Hindlimb muscle (tissue), 1 donor: ENCODE measurements around the gene HOXC13. TPM values are rescaled to one million over a fixed set of nuclear protein-coding genes. Genes with fewer than 3 reads are reported as not detected.

Experiments
- DNase-seq: peaks from one replicate; pipeline ENCODE4 v3.0.0-alpha.2; 2013
- polyA plus RNA-seq: library from polyadenylated mRNA; unstranded; fragments of 120-200 nt; gene quantifications from one replicate; pipeline ENCODE4 v1.2.1, GENCODE V29; 2013; ENCODE audit not compliant: insufficient read length

Gene HOXC13
- polyA plus RNA-seq, 1 donor = 0.10 TPM

DNA sequence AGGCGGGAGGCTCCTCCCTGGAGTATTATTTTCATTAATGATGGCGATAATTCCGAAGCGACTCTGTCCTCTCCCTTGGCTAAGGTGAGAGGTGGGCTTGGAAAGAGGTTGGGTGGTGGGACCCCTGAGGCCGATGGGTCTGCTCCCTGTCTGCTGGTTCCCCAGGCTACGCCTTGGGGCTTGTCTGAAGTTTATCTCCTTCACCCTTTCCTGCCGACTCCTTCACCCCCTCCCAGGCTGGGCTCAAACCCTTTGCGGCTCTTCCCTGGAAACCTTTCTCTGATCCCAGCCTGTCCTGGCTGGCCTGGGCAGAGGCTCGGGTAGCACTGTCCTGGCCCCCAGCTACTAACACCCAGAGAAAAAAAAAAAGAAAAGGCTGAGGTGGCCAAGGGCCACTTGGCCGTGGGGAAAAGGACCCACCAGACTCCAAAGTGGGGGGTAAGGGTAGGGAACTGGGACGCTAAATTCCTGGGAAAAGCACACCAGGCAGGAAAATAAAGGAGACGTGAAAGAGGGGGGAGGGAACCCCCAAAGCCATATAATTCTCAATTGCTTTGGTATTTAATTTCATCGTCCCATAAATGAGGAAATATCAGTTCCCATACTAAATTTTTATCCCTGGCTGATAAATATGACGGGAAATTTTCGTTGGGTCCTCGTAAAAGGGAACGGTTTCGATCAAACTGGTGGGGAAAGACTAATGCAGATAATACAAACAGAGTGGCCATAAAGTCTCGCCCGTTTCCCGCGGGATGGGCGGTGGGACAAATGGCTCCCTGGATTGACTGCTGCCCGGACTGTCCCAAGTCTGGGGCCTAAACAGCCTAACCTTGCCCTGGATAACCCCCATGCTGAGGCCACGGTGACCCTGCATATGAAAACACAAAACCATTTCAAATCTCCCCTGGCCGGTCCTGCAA is 44.3 kb downstream of the HOXC13 start:
- no peak for DNase-seq

DNA sequence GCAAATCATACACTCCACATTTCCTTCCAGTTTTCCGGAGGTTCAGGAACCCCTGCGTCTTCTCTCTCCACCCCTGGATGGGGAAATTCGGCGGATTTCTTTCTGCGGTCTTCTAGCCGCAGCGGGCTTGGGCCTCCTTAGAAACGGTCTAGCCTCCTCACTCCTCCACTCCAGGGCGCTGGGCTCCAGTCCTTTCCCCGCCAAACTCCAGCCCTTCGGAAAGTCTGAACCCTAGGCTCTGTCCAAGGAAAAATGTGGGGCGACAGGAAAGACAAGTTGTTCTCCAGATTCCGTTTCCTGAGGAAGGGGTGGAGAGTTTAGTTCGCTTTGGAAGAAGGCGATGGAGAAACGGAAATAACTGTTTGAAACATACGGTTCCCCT is 44.9 kb downstream of the HOXC13 start:
- DNase-seq = no peak

DNA sequence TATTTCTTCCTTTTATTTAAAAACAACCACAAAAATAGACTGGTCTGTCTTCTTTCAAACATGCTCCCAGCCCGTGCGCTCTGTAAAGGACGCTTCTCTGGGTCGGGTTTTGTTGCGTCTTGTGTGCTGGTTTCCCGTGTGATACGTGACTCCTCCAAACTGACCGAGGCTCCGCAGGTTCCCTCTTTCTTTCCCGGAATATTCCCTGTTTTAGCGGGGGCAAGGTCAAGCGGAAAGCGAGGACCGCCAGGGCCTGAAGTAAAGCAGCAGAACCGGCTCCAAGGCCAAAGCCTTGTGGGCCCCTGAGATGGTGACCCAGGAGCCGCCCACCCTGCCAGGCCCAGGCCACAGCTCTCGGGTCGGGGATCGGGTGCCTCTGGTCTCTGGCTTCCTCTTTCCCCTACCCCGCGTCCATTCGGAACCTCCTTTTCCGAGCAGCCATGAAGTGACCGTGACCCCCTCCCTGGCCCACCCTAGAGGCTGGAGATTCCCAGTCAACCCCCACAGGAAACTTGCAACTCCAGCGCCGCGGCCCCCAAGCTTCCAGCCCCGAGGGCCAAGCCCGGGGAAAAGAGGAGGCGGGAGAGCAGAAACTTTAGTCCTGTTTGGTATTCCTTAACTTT is 45.4 kb downstream of the HOXC13 start:
- DNase-seq = no peak

DNA sequence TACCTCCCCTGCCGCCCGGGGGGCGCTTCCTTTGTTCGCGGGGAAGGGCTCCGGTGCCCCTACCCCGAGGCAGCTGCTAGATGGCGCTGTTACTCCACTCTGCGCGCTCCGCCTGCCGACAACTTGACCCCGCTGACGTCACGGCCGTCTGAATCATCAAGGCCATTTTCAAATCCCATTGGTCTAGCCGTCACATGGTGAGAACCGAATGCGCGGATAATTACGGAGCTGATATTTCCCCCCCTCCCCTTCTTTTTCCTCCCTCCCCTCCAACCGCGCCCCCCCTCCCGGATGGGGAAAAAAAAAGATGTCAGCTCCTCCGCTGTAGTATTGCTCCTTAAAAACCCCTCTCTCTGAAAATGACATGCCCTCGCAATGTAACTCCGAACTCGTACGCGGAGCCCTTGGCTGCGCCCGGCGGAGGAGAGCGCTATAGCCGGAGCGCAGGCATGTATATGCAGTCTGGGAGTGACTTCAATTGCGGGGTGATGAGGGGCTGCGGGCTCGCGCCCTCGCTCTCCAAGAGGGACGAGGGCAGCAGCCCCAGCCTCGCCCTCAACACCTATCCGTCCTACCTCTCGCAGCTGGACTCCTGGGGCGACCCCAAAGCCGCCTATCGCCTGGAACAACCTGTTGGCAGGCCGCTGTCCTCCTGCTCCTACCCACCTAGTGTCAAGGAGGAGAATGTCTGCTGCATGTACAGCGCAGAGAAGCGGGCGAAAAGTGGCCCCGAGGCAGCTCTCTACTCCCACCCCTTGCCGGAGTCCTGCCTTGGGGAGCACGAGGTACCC is 46.5 kb downstream of the HOXC13 start, which contains the start of gene HOXC10:
Gene HOXC10, plus strand, starts transcription at position 246 of the 791 bp plus-strand sequence. Its CDS starts 114 bp downstream, at position 360.
- DNase-seq = peak; percentile 99

DNA sequence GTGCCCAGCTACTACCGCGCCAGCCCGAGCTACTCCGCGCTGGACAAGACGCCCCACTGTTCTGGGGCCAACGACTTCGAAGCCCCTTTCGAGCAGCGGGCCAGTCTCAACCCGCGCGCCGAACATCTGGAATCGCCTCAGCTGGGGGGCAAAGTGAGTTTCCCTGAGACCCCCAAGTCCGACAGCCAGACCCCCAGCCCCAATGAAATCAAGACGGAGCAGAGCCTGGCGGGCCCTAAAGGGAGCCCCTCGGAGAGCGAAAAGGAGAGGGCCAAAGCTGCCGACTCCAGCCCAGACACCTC is 47.0 kb downstream of the HOXC13 start:
- no peak for DNase-seq

DNA sequence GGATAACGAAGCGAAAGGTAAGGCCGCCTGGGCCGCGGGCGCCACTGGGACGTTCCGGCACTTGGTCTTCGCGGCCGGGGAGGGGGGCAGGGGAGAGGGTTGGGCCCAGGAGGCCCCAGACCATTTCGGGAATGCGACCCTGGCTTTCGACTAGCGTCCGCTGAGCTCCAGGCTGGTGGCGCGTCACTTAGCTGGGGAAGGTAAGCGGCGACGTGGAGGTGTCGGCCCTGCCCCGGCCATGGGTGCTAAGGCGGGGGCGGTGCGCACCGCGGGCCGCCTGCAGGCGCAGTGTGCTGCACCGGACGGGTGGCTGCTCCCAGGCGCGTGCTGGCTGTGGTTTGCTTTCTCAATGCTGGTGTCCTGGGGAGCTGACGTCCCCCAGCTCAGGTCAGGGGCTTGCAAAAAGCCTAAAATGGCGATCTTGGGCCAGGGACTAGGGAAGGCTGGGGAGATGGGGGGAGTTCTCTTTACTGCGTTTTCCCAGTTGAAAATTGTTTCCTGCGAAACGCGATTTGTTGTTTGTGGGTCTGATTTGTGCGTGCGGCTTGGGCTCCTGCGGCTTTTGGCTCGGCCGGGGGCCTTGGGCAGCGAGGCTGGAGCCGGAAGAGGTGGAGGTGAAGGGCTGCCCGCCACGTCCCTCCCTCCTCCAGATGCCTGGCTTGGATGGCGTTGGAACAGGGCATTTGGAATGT is 47.5 kb downstream of the HOXC13 start:
- no peak for DNase-seq

DNA sequence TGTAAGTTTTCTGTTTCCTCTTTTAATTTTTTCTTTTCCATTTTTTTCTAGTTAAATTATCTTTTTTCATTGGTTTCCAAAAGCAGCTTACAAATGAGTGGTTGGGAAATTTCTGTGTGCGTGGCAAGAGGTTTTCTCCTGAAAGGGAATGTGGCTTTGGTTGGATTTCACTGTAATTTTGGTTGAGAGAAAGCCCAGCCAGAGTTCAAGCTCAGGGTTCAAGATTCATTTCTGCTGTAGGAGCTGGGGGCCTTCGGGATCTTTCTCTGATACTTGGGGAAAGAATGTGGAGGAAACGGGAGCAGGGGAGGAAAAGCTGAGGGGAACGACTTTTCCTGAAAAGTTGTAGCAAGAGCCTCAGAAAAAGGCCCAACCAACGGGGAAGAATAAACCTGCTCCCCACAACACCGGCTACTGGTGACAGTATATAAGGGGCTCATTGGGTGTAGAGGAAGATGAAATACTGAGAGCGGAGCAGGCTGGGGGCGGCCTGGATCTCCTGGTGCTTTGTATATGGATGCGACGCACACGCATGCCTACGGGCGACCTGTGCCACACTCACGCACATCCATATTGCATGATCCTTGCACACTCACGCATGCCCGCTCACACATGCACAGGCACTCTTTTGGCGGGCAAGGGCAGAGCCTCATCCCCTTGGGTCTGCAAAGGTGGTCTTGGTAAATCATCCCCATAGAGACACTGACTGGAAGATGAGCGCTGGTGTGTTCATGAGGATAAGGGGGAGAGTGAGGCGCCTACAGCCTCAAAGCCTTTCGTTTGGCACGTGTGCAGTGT is 48.3 kb downstream of the HOXC13 start:
- no peak for DNase-seq

DNA sequence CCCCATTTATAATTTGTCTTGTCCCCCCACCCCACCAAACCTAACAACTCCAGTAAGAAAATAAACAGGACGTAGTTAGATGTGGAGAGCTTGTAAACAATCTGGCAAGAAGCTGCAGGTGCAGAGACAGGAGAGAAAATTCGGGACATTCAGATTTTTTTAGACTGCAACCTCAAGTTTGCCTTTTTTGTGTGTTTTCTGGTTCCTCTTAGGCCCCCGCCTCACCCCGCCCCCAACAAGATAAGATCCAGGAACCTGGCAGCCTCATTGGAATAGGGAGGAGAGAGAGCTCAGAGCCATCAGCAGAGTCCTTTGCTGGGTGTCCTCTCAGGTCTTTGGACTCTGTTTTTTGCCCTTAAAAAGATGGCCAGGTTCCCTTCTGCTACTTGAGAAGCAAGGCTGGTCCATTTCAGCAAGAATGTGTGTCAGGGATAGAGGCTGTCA is 49.2 kb downstream of the HOXC13 start:
- no peak for DNase-seq

DNA sequence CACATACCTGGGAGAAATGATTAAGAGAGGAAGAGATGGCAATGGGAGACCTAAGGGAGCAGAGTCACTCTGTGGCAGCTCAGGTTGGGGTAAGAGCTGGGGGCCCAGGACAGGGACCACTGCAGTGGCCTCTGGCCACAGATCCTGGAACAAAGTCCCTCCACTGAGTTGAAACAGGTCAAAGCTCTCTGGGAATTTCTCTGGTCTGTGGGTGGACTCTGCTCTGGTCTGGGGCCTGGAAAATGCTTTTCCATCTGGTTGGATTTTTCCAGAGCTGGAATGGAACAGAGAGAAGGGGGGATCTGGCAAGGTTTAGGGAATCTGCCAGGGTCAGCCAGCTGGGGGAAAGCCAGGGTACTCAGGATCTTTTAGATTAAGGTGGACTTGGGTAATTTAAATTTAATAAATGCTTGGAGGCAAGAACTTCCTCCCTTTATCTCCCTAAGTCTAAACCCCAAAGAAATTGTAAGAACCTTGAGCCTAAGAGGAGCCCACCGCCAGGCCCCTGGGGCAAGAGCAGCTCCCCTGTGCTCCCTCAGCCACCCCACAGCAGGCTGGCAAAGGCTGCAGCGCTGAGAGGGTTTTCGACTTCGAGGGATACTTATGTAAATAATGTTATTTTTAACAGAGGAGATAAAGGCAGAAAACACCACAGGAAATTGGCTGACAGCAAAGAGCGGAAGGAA is 50.1 kb downstream of the HOXC13 start:
- no peak for DNase-seq

DNA sequence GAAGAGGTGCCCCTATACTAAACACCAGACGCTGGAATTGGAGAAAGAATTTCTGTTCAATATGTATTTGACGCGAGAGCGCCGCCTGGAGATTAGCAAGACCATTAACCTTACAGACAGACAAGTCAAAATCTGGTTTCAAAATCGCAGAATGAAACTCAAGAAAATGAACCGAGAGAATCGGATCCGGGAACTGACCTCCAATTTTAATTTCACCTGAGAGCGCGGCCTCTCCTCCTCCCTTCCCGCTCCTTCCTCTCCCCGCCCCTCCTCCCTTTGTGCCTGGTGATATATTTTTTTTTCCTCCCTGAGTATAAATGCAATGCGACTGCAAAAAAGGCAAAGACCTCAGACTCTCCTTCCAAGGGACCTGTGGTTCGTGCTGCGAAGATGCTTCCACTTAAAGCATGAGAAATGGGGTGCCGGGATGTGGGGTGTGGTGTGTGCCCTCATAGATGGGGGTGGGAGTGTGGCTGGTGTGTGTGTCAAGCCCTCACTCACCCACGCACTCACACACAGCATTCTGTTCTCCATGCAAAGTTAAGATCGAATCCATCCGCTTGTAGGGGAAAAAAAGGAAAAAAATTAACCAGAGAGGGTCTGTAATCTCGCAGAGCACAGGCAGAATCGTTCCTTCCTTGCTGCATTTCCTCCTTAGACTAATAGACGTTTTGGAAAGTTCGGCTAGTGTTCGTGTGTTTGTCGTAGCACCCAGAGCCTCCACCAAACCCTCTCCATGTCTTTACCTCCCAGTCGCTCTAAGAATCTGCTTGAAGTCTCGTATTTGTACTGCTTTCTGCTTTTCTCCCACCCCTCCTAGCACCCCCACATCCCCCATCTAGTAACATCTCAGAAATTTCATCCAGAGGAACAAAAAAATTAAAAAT is 50.8 kb downstream of the HOXC13 start:
- DNase-seq = no peak

DNA sequence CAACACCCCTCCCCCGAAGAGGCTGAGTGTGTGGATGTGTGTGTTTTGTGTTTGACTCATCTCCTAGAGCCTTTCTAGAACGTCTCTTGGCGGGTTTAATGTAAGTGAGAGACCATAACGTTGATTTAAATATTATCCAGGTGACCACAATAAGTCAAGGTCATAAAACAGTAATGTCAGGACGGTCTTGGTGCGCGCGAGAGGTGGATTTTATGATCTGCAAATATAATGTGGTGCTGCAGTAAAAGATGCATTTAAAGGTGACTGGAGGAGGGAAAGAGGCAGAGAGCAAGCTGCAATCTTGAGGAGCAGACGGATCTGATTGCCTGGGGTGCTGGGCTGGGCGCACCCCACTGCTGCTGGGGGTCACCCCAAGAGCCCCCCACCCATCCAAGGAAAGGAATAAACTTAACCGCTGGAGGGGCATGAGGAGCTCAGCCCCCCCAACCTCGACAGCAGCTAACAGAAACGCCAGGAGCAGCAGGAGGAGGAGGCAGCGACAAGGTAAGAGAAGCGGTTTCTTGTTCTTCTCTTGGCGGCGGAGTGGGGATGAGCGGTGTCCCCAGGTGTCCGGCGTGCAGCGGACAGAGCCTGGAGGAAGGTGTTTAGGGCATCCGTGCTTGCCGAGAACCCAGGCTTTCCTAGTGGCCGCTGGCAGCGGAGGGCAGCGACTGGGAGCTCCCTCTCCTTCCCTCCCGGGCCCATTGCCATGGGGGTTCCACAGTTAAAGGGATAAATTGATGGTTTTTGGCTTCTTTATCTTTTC is 51.9 kb downstream of the HOXC13 start:
- no peak for DNase-seq

DNA sequence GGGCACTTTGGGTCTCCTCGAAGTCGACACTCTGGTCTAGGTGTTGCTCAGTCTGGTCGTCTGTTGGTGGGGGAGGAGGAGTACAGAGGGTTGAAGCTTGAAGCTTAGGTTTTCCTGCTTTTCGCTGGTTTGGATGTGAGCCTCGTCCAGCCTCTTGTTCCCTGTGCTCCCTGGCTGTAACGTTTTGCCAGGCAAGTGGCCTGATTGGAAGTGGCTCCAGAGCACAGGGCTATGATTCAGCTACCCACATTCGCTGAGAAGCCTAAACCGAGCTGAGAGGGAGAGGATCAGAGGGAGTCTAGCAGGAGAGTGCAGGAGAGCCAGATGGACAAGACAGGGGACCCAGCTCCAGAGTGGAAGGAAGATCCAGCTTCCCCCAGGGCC is 52.4 kb downstream of the HOXC13 start:
- DNase-seq = no peak

DNA sequence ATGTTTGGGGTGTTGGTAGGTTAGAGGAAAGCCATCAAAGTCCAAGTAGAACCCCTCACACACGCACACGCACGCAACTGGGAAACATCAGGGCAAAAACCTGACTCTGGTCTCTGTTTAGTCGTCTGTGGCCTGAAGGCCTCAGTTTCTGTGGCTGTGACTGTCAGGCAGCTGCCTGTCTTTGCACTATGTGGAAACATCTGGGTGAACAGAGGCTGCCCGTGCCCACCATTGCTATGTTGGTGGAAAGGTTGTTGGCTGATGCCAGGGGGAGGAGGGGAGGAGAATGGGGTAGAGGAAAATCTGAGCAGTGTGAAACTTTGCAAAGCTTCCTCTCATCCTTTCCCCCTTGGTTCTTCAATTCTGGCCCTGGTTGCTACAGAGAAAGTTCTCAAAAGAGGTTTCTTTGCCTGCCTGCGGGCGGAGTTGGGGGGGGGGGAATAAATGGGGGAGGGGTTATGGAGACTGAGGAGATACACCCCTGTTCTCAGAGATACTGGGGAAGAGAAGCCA is 53.8 kb downstream of the HOXC13 start:
- DNase-seq = no peak

DNA sequence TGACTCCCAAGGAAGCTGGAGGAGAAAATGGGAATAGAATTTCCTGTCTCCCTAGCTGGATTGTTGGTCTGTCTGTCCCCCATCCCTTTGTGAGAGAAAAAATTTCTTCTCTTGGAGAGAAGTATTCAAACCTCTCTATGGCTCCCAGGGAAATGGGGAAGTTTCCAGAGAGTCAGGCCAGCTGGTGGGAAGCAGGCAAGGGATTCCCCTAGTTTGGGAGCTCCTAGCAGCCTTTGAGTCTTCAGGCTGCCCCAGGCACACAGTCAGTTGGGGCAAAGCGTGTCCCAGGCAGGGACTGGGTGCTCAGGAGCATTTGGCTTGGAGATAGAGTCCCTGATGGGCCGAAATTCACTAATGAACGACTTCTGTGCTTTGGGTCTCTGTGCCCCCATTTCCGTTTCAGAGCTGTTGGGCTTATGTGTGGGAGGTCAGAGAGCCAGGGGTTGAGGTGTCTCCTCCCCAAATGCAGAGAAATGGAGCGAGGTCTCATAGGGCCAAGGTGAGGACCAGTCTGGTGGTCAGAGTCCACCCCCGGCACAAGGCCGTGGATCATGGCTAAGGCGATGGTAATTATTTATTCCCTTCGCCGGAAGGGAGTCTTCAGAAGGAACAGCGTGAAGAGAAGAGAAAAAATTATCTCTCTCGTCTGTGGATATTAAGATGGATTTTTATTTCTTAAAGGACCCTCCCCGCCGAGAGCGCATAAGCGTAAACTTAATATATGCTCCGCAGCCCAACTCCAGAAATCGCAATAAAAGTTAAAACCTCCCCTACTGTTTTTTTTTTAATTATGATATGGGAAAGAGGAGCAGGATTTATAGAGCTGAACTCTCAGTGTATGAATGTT is 54.8 kb downstream of the HOXC13 start:
- peak; percentile 53 for DNase-seq

DNA sequence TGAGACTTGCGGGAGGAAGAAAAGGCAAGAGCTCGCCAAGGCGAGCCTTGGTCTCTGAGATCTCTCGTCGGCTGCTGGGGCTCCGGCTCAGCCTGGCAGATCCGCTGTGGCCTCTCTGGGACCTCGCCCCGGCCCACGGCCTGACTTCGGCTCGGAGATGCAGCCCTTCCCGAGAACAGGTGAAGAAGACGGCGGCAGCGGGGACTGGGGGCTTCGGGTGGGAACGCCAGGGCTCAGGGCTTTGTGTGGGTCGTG is 55.3 kb downstream of the HOXC13 start:
- peak; percentile 66 for DNase-seq

DNA sequence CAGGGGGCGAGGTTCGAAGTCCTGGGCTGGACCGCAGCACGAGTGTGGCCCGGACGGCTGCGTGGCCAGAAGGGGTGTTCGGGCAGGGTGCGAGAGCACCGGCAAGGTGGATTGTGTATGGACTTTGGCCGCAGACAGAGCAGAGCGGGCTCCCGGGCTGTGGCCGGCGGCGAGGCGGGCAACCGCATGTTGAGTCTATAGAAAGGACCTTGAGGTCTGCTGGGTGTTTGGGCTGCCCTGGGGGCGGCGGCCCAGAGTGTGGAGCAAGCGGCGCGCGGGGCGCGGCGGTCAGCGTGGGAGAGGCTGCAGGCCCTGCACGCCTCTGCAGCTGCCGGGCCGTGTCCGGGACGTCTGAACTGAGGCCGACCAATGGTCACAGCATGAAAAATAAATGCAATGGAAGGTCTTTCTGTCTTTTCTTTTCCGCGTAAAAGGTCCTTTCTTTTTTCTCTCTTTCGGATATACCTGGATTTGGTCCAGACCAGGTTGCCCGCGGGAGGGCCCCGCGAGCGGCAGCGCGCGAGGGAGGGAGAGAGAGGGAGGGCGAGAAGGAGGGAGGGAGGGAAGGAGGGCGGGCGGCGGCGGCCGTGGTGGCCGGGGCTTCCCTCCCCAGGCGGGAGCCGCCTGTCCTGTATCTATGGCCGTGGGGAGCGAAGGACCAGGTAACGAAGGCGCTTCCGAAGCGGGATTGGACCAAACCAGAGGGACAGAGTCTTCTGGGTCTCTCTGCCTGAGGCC is 55.8 kb downstream of the HOXC13 start:
- DNase-seq = peak; percentile 59

DNA sequence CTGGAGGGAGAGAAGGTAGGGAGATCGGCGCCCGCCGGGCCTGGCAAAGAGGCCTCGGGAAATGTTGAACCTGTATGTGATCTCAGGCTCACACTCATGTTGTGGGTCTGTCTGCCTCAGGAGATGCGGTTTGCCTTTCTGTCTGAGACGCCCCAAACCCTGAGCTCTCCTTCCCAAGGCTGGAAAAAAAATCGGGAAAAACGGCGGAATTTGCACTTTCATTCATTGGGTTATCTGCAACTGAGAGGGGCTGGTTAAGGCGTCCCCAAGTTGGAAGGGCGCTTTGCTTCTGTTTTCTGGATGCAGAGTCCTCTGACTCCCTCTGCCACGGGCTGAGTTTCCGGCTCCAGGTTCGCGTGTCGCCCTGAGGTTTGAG is 56.4 kb downstream of the HOXC13 start:
- DNase-seq = no peak
